Effector memory CD4-positive, alpha-beta T cell (primary cell): Measurements from ENCODE around the gene DAB1.
"Not testable (repeated sequence)": the region's sequence is repeated elsewhere in the genome, so short reads cannot be mapped to it uniquely, and the experiment has no call there.

Experiments used
- DNase-seq, 3 donors: peaks; one replicate each; pipeline ENCODE4 v3.0.0-alpha.2; 2020
- H3K27ac ChIP-seq: 2 replicates; pipeline ENCODE4 v1.7.0; 2013; ENCODE audit warnings: mild to moderate bottlenecking, low read length, moderate library complexity; ENCODE audit not compliant: insufficient read depth, poor library complexity, severe bottlenecking
- H3K27me3 ChIP-seq: replicated peaks from 2 replicates; pipeline ENCODE4 v1.7.0; 2013; ENCODE audit warnings: mild to moderate bottlenecking, low read length; ENCODE audit not compliant: insufficient read depth, control insufficient read depth, poor library complexity, severe bottlenecking
- H3K36me3 ChIP-seq: 2 replicates; pipeline ENCODE4 v1.7.0; 2013; ENCODE audit warnings: mild to moderate bottlenecking, low read length, moderate library complexity; ENCODE audit not compliant: control insufficient read depth, insufficient read depth
- H3K4me1 ChIP-seq: 2 replicates; pipeline ENCODE4 v1.7.0; 2013; ENCODE audit warnings: low read length, mild to moderate bottlenecking; ENCODE audit not compliant: control insufficient read depth, insufficient read depth, poor library complexity, severe bottlenecking
- H3K4me3 ChIP-seq: 2 replicates; pipeline ENCODE4 v1.7.0; 2013; ENCODE audit warnings: low read length, low read depth, mild to moderate bottlenecking; ENCODE audit not compliant: insufficient read depth, poor library complexity, severe bottlenecking
- H3K9me3 ChIP-seq: 2 replicates; pipeline ENCODE4 v1.7.0; 2013; ENCODE audit warnings: mild to moderate bottlenecking, low read length, moderate library complexity; ENCODE audit not compliant: control insufficient read depth

DAB1 gene

DNA sequence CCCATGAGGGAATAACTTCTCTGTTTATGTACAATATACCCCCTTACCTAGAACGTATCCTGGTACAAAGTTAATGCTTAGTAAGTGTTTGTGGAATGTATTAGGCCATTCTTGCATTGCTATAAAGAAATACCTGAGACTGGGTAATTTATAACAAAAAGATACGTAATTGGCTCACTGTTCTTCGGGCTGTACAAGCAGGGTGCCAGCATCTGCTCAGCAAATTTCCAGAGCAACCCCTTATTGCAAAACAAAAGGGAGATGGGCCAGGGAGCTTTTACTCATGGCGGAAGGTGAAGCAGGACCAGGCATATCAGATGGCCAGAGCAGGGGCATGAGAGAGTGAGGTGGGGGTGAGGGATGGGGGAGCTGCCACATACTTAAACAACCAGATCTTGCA is 334.6 kb downstream of the DAB1 start:
- no peaks in the 10 kb centered on the region for H3K27me3 ChIP-seq
- no peak for DNase-seq
- H3K4me3 ChIP-seq = no peak overlapping the region
- H3K27ac ChIP-seq = no peak overlapping the region
- no peaks in the 10 kb centered on the region for H3K36me3 ChIP-seq
- no peaks in the 10 kb centered on the region for H3K9me3 ChIP-seq
- H3K4me1 ChIP-seq = no peaks in the 10 kb centered on the region

DNA sequence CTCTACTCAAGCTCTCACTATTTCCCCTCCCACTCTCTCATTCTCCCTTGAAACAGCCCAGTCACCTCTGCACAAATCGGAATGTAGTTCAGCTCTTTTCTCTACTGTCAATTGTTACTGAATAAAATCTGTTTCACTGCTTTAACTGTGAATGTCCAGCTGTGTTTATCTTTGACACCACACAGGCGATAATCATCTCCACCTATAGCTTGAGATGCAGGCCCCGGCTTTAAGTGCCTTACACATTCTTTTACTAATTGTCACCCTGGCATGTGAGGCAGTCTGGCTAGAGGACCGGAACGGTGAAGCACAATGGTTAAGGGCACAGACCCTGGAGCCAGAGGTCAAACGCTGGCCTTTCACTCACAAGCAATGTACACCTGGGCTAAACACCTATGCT is 335.2 kb downstream of the DAB1 start:
- Histone ChIP-seq H3K36me3 (no peaks in the 10 kb centered on the region), H3K9me3 (no peaks in the 10 kb centered on the region), H3K27ac (no peak overlapping the region), H3K4me1 (no peaks in the 10 kb centered on the region), H3K27me3 (no peaks in the 10 kb centered on the region), H3K4me3 (no peak overlapping the region)
- DNase-seq = no peak

DNA sequence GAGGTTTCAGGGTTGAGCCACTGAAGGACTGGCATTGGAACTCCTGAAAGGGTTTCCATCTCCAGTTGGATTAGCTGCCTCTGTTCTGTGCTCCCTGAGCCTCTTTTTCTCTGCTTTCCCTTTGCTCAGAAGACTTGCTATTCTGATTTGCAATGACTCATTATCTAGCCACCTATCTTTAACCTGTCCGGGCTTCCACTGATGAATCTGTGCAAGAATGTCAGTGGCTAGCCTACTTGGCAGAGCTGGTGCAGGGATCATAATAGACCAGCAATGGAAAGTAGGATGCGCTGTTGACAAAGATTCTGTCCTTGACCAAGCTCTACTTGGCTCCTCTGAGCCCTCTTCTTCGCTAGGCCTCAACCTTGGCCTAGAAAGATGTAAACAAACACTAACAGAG is 336.2 kb downstream of the DAB1 start:
- H3K4me3 ChIP-seq, H3K27me3 ChIP-seq, H3K36me3 ChIP-seq, H3K9me3 ChIP-seq, DNase-seq, H3K4me1 ChIP-seq, H3K27ac ChIP-seq: not testable (repeated sequence)

DNA sequence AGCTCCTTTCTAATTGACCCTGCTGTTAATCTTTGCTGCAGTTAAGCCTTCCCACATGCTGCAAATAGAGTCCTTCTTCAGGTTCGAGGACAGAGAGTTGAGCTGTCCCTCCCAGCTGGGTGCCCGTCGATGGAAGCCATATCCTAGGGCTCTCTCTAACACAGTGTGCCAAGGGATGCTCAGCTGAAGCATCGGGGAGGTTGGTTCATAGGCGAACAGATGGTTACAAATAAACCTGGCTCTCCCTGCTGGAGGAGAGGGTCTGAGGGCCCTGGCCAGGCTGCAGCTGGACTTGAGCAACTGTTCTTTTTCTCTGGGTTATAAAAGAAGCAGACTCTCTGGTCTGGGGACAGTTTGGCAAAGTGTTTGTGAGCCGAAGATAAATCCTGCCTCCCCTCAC is 337.7 kb downstream of the DAB1 start:
- no peak overlapping the region for H3K27ac ChIP-seq
- H3K36me3 ChIP-seq = no peaks in the 10 kb centered on the region
- DNase-seq = no peak
- no peaks in the 10 kb centered on the region for H3K9me3 ChIP-seq
- H3K4me3 ChIP-seq = no peak overlapping the region
- H3K27me3 ChIP-seq = no peaks in the 10 kb centered on the region
- H3K4me1 ChIP-seq = no peaks in the 10 kb centered on the region

DNA sequence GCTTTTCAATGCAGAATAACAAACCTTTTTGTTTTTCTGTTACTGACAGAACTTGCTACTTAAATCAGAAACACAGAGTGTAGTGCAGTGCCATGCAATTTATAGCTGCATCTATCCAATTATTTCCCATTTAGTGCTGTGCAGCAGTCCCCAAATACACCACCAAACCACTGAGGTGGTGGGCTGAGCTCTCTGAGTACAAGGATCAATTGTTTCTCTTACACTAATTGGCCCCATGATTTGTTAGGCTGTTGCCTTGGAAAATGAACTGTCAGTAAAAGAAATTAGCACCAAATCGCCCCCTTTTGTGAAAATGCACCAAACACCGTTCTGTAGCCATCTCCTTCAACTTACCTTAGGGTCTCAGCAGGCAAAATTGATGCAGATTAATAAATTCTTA is 339.2 kb downstream of the DAB1 start:
- Histone ChIP-seq H3K4me1 (no peaks in the 10 kb centered on the region), H3K9me3 (no peaks in the 10 kb centered on the region), H3K4me3 (no peak overlapping the region), H3K27me3 (no peaks in the 10 kb centered on the region), H3K27ac (no peak overlapping the region), H3K36me3 (no peaks in the 10 kb centered on the region)
- DNase-seq = no peak

DNA sequence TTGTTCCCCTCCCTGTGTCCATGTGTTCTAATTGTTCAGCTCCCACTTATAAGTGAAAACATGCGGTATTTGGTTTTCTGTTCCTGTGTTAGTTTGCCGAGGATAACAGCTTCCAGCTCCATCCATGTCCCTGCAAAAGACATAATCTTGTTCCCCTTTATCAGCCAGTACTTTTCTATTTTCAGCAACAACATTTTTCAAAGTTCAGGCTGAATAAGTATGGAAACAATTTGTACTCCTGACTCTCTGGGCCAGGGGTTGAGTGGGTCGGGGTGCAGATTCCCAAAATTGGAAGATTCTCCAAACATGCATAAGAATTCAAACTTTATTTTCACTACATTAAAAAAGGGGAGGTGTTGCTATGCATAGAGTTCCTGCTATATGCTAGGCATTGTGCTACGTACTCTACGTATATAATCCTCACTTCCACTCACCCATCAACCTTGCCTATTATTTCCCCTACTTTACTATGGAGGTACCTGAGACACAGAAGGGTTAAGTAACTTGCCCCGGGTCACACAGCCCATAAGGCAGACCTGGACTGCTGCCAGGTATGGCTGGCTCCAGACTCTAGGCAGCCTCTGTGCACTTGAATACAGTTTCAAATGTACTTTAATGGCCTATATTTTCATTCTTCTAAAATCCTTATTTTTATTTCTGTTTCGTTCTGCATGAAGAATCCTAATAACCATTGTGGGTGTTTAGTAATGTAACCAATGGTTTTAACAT is 341.0 kb downstream of the DAB1 start:
- H3K27me3 ChIP-seq = no peaks in the 10 kb centered on the region
- no peaks in the 10 kb centered on the region for H3K9me3 ChIP-seq
- no peak overlapping the region for H3K27ac ChIP-seq
- H3K4me3 ChIP-seq = no peak overlapping the region
- no peak for DNase-seq
- H3K4me1 ChIP-seq = no peaks in the 10 kb centered on the region
- no peaks in the 10 kb centered on the region for H3K36me3 ChIP-seq

DNA sequence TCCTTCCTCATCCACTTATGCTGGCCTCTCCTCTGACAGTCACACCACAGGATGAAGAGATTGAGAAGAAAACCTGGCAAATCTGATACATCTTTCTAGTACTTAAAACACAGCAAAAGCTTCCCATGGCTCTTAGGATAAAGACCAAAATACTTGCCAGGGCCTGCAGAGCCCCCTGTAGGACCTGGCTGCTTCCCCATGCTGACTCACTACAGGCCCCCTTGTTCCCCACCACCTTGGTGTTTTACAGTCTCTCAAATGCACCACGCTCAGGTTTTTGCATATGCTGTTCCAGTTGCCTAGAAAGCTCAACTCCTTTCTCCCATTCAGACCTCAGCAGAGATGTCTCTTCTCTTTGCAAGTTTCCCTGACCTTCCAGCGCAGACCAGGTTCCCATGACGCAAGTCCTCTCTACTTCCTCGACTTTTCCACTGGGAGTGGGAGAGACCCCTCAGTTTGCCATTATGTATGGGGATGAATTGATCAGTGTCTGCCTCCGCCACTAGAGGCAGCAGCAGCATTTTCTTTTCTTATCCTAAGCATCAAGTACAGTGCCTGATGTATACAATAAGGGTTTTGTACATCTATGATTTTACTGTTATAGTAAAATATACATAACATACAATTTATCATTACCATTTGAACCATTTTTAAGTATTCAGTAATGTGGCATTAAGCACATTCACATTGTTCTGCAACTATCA is 344.3 kb downstream of the DAB1 start:
- no peaks in the 10 kb centered on the region for H3K27me3 ChIP-seq
- H3K9me3 ChIP-seq = no peaks in the 10 kb centered on the region
- H3K36me3 ChIP-seq = no peaks in the 10 kb centered on the region
- H3K4me3 ChIP-seq = no peak overlapping the region
- no peak for DNase-seq
- H3K4me1 ChIP-seq = no peaks in the 10 kb centered on the region
- no peak overlapping the region for H3K27ac ChIP-seq

DNA sequence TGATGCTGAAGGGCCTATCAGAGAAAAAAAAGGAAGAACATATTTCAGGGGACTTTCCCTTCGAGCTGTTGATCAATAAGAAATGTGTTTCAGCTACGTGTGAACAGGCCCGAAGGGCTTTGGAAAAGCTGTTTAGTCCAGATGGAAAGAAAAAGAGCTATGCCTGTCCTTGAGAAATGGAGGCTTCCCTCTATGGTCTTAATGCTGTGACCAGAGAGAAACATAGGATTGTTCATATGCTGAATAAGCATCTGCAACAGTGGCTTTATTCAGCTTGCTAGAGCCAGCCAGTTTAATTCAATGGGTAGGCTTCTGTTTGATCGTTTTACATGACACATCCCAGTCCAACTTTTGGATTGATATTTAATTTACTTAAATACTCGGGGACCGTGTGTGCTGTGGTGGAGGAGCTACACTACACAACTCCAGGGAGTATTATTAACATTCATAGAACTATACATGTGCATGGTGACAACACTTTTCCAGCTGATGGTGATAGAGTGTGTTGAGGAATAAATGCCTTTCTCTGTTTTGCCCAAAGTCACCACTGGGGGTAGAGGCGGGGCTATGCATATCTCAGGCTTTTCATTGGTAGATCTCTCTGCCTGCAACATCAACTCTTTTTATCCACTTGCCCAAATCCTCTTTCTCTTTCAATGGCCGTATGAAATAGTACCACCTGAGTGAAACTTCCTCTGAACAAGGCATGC is 351.3 kb downstream of the DAB1 start:
- no peak overlapping the region for H3K4me3 ChIP-seq
- H3K36me3 ChIP-seq = no peaks in the 10 kb centered on the region
- no peaks in the 10 kb centered on the region for H3K27me3 ChIP-seq
- no peaks in the 10 kb centered on the region for H3K9me3 ChIP-seq
- no peak for DNase-seq
- no peak overlapping the region for H3K27ac ChIP-seq
- H3K4me1 ChIP-seq = no peaks in the 10 kb centered on the region

DNA sequence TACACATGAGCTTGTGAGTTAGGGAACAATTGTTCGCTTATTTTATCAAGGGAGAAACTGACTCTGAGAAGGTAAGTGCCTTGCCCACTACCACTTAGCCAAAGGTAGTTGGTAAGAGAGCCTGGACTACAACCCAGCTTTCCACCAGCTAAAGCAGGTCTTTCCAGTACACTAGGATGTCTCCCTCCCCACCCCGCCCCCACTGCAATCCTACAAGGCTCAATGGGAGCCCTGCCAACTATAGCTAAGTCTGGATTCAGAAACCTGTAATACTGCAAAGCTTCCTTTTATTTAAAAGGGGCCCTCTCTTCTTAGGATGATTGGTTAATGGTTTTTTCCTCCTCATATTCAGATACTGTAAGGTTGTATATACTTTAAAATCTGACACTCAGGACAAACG is 356.0 kb downstream of the DAB1 start:
- no peaks in the 10 kb centered on the region for H3K9me3 ChIP-seq
- no peaks in the 10 kb centered on the region for H3K27me3 ChIP-seq
- no peak overlapping the region for H3K27ac ChIP-seq
- no peaks in the 10 kb centered on the region for H3K36me3 ChIP-seq
- no peaks in the 10 kb centered on the region for H3K4me1 ChIP-seq
- no peak overlapping the region for H3K4me3 ChIP-seq
- no peak for DNase-seq

DNA sequence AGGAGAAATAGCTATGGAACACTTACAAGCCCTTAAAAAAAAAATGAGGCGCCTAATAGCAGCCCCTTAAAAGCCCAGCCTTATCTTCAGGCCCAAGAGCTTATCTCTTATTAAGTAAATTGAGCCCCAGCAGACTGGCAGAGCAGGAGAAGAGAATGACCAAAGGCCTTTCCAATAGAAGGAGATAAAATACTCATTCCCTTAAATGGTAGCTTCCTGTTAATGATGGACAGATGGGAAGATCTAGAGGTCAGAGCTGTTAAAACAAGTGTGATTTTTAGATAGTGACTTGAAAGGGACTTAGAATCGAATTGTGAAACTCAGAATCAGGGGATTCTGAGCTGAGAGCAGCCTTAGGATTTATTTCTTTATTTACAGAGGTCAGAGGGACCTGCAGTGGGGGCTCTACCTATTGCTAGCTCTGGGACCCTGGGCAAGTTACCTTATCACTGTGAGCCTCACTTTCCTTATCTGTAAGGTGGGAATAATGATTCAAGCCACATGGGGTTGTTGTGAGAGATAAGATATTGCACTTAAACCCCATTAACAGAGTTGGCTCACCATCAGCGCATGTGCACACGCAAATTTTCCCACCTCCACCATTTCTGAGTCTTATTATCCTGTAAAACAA is 356.8 kb downstream of the DAB1 start:
- H3K4me3 ChIP-seq = no peak overlapping the region
- no peak for DNase-seq

More for the DNA sequence above, 356.8 kb downstream of the DAB1 start:
- Histone ChIP-seq H3K27ac (no peak overlapping the region), H3K36me3 (no peaks in the 10 kb centered on the region), H3K27me3 (no peaks in the 10 kb centered on the region), H3K9me3 (no peaks in the 10 kb centered on the region), H3K4me1 (no peaks in the 10 kb centered on the region)
